ENCODE measurements around the gene MIAT.

The MIAT gene

DNA sequence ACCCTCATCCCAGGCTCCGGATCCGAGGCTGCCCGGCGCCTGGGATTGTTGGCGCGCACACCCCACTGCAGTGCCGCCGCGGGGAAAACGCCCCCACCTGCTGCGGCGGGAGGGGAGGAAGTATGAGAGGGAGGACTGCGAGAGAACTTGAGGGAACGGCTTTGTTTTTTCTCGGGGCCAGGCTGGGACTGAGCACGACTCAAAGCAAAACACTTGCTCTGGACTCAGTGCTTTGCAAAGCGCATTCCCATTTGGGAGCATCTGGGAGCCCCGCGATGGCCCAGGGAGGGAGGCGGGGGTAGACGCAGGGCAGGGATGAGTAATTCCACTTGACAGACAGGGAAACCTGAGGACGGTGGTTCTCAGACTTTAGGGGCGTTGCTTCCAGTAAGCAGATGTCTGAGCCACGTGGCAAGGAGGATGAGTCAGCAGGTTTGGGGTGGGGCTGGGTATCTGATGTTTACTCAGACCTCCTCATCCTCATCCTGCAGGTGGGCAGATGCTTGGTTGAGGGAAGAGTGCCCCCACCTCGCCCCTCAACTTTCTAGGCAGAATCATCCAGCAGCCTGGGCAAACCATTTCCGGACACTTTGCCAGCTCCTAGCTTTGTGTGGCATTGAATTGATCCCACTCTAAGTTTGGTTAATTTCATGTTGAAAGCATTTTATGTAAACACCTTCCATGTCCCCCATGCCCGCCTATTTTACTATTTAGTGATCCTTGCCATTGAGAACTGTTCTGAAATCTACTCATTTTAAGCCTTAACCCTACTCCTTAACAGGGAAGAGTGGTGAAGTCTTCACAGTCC lies 1.5 kb downstream of the MIAT start:
- peak overlapping the region; percentile 48 for H3K4me3 ChIP-seq (ENCODE audit: low read length)
- DNase-seq (ENCODE audit: low read depth) = peak; percentile 90
- TF ChIP-seq CTCF (conservative IDR thresholded peaks at IDR 0.05; ENCODE audit: low read length) = no peak

DNA sequence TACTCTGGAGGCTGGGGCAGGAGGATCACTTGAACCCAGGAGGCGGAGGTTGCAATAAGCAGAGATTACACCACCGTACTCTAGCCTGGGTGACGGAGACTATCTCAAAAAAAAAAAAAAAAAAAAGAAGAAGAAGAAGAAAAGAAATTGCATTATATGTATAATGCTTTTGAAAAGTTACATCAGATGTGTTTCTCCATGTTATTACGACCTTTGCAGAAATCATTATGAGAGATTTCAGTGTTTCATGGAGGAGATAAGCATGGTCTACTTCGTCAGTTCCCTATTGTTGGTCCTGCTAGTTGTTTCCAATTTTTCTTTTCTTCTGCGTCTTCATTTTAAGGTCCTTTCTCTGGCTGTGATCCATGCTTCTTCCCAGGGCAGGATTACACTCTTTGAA lies 3.0 kb downstream of the MIAT start:
- DNase-seq (ENCODE audit: low read depth) = no peak
- no peak overlapping the region for H3K4me3 ChIP-seq (ENCODE audit: low read length)
- TF ChIP-seq CTCF (conservative IDR thresholded peaks at IDR 0.05; ENCODE audit: low read length) = no peak

GRCh38 chr22:26660961-26661578 lies 3.7 kb downstream of the MIAT start:
- no peak for TF ChIP-seq CTCF (conservative IDR thresholded peaks at IDR 0.05; ENCODE audit: low read length)
- H3K4me3 ChIP-seq (ENCODE audit: low read length) = no peak overlapping the region
- no peak for DNase-seq (ENCODE audit: low read depth)

DNA sequence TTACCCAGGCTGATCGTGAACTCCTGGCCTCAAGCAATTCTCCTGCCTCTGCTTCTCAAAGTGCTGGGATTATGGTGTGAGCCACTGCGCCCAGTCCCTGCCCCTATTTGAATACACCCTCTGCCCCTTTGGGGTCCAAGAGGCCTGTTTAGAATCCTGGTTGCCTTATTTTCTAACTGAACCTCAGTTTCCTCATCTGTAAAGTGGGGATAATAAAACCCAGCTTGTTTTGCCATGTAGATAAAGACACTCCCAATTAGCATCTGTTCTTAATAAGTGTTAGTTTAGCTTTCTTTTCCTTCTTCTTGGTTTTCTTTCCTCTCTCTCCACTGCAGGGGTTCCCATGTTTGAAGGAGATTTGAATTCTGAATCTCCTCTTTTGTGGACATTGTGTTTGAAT lies 4.8 kb downstream of the MIAT start:
- TF ChIP-seq CTCF (conservative IDR thresholded peaks at IDR 0.05; ENCODE audit: low read length) = no peak
- DNase-seq (ENCODE audit: low read depth) = no peak
- H3K4me3 ChIP-seq (ENCODE audit: low read length) = no peak overlapping the region

DNA sequence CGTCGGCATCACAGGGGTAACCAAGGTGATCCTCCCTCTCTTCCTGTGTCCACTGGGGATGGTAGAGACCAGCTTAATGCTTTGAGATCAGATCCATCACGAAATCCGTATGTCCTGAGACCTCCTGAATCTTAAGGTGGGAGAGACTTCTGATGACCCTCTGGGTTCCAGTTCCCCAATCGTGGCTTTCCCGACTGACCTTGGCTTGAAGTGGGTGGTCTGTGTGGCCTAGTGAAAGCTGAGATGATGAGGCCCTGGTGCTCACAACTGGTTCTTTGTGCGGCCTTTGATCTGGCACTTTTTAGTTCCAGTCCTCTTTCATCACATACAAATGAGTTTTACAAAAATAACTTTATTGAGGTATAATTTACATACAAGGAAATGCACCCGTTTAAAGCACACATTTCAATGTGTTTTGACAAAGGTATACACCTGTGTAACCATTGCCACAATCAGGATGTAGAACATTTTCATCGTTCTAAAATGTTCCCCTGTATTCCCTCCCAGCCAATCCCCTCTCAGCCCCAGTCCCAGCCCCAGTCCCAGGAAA lies 6.1 kb downstream of the MIAT start:
- no peak for DNase-seq (ENCODE audit: low read depth)
- H3K4me3 ChIP-seq (ENCODE audit: low read length) = no peak overlapping the region
- no peak for TF ChIP-seq CTCF (conservative IDR thresholded peaks at IDR 0.05; ENCODE audit: low read length)

DNA sequence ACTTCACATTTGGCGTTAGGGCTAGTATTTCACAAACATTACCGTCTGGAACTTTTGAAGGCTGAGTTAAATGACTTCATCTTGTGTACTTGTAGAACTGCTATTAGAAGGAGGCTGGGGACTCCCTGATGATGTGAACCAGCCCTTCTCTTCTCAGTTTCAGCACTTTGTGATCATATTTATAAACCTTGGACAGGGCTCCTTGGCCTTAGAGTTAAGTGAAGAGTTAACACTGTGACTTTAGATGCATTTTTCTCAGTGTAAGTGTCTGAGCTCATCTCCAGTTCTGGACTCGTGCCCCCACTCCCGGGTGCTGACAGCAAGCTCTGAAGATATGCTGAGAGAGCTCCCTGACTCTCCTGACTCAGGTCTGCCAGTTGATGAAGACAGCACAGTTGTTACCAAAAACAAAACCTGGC lies 8.4 kb downstream of the MIAT start:
- no peak for TF ChIP-seq CTCF (conservative IDR thresholded peaks at IDR 0.05; ENCODE audit: low read length)
- DNase-seq (ENCODE audit: low read depth) = peak; percentile 82
- H3K4me3 ChIP-seq (ENCODE audit: low read length) = no peak overlapping the region

DNA sequence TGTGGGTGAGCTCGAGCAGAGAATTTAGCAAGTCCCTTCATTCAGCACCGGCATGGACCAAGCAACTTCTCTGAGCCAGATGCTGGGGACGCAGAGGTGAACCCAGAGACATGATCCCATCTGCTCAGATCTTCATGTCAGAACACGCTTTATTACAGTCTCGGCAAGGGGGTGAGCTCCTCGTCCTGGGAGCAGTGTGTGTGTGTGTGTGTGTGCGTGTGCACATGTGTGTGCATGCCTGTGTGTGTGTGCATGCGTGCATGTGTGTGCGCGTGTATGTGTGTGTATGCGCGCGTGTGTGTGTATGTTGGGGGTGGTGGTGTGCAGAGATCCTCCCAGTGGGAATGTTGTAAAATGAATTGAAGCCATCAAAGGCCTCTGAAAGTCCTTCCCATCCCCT lies 9.8 kb downstream of the MIAT start:
- H3K4me3 ChIP-seq (ENCODE audit: low read length) = no peak overlapping the region
- no peak for DNase-seq (ENCODE audit: low read depth)
- TF ChIP-seq CTCF (conservative IDR thresholded peaks at IDR 0.05; ENCODE audit: low read length) = no peak

Data from AG10803 (cell line).